Measurements from ENCODE around the gene ERFL.

DNA sequence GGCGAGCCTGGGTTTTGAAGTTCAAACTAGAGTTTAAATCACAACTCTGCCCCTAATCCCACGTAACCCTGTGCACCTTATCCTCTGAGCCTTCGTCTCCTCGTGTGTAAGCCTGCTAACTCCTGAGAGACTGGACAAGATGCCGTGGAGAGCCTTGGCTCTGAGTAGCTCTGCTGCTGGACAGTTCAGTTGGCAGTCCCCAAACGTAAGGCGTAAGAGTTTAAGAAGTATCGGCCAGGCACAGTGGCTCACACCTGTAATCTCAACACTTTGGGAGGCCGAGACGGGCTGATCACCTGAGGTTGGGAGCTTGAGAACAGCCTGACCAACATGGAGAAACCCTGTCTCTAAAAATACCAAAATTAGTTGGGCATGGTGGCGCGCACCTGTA is 55.9 kb downstream of the ERFL start:
- no peak for TF ChIP-seq CTCF (conservative IDR thresholded peaks at IDR 0.05)
- no peak for TF ChIP-seq ZFX (IDR thresholded peaks at IDR 0.05)
